CMK (cell line): ENCODE results near the gene SLC17A7.
"Not testable (repeated sequence)": the region's sequence is repeated elsewhere in the genome, so short reads cannot be mapped to it uniquely, and the experiment has no call there.

Experiments
- DNase-seq: peaks from one replicate; pipeline ENCODE4 v3.0.0-alpha.2; 2010; ENCODE audit warnings: low read depth

The SLC17A7 gene

GRCh38 chr19:49469828-49470614, 28.7 kb upstream of the SLC17A7 start:
- peak; percentile 85 for DNase-seq

GRCh38 chr19:49468746-49469447, 27.6 kb upstream of the SLC17A7 start:
- DNase-seq, result peak; percentile 95

GRCh38 chr19:49468199-49468598, 26.9 kb upstream of the SLC17A7 start:
- no peak for DNase-seq

GRCh38 chr19:49465371-49465770, 24.0 kb upstream of the SLC17A7 start:
- no peak for DNase-seq

- no peak for DNase-seq
Measured at GRCh38 chr19:49463960-49464740, 22.8 kb upstream of the SLC17A7 start.

- DNase-seq, result no peak
Measured at GRCh38 chr19:49462492-49462891, 21.2 kb upstream of the SLC17A7 start.

GRCh38 chr19:49461656-49462055, 20.3 kb upstream of the SLC17A7 start:
- DNase-seq, result no peak

GRCh38 chr19:49461130-49461529, 19.8 kb upstream of the SLC17A7 start:
- not testable (repeated sequence) for DNase-seq

DNA sequence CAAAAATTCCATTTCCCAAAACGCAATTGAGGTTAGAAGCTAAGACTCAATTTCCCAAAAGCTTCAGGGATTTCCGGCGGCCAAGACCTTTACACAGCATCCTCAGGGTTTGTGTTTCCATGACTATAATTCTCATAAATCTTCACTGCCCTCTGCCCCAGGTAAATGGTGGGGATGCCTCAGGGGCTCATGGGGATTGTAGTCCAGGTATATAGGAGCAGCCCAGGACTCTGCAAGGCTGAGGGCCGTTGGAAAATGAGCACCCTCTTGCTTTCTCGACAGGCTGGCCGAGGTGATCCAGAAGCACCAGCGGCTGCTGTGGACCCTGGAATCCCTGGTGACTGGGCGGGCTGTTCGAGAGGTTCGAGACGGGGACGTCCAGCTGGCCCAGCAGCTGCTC, 18.1 kb upstream of the SLC17A7 start:
- no peak for DNase-seq

- no peak for DNase-seq
Measured at GRCh38 chr19:49458567-49458903, 17.2 kb upstream of the SLC17A7 start.

GRCh38 chr19:49456326-49456725, 15.0 kb upstream of the SLC17A7 start:
- no peak for DNase-seq

GRCh38 chr19:49455773-49456172, 14.4 kb upstream of the SLC17A7 start:
- DNase-seq, result no peak

- peak; percentile 59 for DNase-seq
Measured at GRCh38 chr19:49453757-49454240, 12.5 kb upstream of the SLC17A7 start.

DNA sequence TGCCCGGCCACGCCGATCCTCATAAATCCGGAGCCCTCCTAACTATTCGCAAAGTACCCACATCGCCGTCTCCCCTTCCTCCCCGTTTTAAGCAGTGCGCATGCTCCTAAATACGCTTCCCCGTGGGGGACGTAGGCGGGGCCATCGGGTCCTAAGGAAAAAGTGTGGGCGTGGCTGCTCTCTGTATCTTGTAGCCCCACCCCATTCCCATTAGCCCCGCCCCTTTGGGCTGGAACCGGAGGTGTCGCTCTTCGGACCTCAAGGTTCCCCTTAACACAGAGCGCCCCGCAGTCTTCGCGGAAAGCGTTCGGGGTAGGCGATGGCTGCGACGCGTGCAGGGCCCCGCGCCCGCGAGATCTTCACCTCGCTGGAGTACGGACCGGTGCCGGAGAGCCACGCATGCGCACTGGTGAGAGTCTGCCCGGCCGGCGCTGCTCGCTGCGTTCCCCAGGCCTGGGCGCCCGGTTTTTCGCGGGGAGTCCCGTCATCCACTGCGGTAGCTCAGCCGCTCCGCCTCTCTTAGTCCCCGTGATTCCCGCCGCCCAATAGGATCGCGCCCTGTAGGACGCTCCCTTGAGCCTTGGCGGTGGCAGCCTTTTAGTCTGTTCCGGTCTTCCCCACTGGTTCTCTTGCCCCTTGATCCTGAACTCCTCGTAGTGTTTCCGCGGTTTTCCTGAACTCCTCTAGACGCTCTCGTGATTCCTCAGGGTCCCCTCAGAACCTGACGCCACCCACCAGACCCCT, 11.9 kb upstream of the SLC17A7 start, which contains the start of gene ALDH16A1:
TSS of gene ALDH16A1 (plus strand) at position 213 of the 744 bp plus-strand sequence. CDS start at position 320, 107 bp downstream.
- peak; percentile 96 for DNase-seq

GRCh38 chr19:49451430-49452181, 10.3 kb upstream of the SLC17A7 start, which contains the start of gene PIH1D1:
TSS of gene PIH1D1 (minus strand) at chr19:49451814. CDS start at chr19:49451574, 240 bp downstream.
- peak; percentile 100 for DNase-seq

DNA sequence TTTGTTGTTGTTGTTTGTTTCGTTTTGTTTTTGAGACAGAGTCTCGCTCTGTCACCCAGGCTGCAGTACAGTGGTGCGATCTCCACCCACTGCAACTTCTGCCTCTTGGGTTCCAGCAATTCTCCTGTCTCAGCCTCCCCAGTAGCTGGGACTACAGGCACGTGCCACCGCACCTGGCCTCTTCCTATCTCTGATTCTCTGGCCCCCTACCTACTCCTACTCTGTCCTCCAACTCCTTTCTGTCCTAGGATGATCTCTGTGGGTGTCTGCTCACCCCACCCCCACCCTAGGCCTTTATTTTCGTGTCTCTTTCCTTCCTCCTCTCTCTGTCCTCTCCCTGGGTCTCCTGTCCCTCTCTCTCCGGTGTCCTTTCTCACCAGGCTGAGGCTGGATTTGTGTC, 9.1 kb upstream of the SLC17A7 start:
- DNase-seq, result no peak

DNA sequence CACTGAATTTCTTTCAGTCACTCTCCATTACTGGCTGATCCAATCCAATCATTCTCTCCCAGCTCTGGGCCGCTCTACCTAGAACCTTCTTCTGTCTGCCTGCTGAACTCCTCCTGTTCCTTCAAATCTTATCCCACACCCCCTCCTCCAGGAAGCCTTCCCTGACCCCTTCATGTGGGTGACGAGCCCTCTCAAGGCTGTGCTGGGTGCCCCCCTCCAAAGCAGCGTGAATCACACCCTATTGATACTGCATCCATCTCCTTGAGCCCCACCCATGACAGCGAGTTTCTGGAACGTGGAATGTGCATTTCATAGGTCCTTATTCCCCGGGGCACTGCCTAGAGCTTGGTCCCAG, 7.1 kb upstream of the SLC17A7 start:
- no peak for DNase-seq

- no peak for DNase-seq
Measured at GRCh38 chr19:49447485-49448431, 6.4 kb upstream of the SLC17A7 start.

DNA sequence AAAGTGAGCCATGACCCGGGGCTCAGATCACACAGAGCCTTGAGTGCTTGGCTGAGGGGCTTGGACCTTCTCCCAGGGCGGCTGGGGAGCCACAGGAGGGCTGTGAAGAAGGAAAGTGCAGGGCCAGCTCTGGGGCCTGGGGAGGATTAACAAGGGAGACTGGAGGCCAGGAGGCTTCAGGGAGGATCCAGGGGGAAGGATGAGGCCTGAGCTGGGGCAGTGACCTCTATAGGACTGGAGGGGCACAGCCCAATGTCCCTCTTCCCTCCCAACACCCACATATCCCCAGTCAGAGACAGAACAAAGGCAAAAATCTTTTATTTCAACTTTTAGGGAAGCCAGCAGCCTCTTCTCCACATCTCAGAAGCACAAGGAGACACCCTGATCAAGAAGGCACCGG, 4.7 kb upstream of the SLC17A7 start:
- no peak for DNase-seq
